HG02973 (cell line): ENCODE data around the gene STAT4.

ENCODE experiments used
- ATAC-seq: cut with Tn5 transposase; IDR thresholded peaks from one replicate; pipeline ENCODE4 v1.9.1; 2021; ENCODE audit warnings: moderate library complexity; ENCODE audit not compliant: unreplicated experiment

STAT4 gene

DNA sequence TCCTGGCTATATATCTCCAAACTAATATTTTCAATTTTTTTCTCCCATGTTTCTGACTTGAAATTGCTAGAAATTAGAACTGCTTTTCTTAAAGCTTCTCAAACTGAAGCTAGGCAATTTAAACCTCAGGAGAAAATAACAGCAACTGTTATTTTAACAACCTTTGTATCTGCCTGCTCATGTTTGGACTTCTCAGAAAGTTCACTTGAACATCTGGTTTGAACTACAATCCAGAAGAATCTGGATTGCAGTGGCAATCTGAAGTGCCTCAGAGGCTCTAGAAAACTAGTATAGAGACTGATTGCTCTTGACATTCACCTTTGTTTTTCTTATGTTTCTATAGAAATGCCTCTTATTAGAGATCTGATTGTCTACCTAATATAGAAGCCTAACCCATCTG is 64.1 kb downstream of the STAT4 start:
- ATAC-seq, result no peak

DNA sequence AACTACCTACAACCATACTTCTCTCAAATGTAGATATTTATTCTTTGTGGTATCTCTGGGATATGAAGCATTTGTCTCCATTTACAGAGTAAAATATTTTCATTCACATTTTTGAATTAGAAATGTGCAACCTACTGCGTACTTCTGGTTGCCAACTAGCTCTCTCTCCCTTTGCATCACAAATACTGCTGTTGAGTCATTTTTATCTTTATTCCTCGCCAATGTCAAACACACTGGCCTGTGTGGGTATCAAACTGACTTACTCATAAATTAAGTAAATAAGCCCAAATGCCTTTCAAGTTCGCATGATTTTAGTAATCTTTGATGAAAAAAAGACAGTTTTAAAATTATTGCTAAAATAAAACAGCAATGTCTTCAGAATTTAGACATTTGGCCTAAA is 67.3 kb downstream of the STAT4 start:
- ATAC-seq, result no peak

GRCh38 chr2:191082321-191082720 is 68.5 kb downstream of the STAT4 start:
- ATAC-seq, result no peak

GRCh38 chr2:191081411-191082155 is 69.2 kb downstream of the STAT4 start:
- no peak for ATAC-seq

GRCh38 chr2:191078165-191078867 is 72.5 kb downstream of the STAT4 start:
- peak; percentile 81 for ATAC-seq

DNA sequence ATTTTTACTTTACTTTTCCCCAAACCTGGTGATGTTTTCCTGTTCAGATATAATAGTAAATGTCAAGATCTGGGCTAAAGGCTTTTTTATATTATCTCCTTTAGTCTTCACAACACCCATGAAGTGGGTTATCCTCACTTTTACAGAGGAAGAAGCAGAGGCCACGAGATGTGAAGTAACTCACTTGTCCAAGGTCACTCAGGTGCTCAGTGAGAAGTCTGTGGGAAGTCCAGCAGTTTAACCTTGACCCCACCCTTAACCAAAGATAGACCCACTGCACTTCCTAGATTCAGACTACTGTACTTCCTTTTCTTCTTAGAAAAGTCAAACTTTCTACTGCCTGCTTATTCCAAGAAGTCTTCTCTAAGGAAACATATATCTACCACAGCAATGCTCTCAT is 80.5 kb downstream of the STAT4 start:
- no peak for ATAC-seq

- ATAC-seq, result no peak
Observed at GRCh38 chr2:191069606-191070005, 81.2 kb downstream of the STAT4 start.

DNA sequence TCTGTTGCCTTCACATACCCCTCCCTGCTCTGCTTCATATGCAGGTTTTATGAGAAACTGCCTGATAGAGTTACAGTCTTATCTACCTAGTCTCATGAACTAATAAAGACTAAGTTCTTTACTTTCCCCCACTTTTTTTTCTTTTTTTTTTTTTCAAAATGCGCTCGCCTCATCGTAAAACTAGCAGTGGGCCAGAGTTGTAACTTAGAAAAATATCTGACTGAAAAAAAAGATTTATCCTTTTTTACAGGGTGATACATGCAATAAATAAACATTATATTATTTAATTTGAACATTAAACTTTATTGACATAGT is 83.9 kb downstream of the STAT4 start:
- ATAC-seq, result no peak

GRCh38 chr2:191066197-191066918 is 84.4 kb downstream of the STAT4 start:
- ATAC-seq, result no peak

- no peak for ATAC-seq
Observed at GRCh38 chr2:191065785-191066184, 85.0 kb downstream of the STAT4 start.

- no peak for ATAC-seq
Observed at GRCh38 chr2:191064590-191064989, 86.2 kb downstream of the STAT4 start.

DNA sequence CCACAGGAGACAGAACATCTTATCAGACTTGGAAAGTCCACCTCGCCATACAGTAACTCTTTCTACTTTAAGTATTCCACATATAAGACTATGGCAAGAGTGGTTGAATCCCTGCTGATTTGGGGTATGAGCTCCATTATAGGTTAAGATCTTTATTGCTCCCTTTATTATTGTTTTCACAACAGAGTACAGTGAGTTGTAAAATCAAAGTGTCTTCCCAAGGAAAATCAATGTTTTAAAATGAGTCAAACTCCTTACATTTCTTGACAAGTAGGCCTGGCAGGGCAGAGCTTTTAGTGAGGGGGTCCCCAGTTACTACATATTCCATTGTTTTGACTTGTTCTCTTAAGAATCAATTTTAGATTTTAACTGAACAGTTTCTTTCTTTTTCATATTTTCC is 87.2 kb downstream of the STAT4 start:
- no peak for ATAC-seq

DNA sequence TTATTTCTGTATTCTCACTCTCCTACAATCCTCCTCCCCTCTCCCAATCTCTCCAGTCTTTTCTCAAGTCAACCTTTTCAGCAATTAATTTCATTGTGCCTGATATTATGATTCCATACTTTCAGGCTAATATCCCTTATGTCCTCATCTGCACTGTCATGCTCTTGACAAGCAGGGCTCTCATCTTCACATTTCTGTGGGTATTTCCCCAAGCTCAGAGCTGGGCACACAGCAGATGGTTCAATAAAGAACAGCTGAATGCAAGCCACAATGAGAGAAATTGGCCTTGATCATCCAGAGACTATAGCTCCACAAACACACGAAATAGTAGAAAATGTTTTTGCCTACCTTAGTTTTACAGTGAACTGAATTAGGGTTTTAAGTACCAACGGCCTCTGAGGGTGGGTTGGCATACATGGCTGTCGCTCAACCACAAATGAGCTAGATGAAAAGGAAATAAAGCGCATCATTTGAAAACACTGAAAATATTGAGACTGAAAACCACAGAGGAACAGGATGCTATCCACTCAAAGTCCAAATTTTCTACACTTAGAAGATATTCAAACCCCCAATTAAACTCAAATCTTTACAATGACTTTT is 89.3 kb downstream of the STAT4 start:
- ATAC-seq, result no peak

GRCh38 chr2:191059308-191059707 is 91.5 kb downstream of the STAT4 start:
- ATAC-seq, result no peak

- ATAC-seq, result no peak
Observed at GRCh38 chr2:191056228-191056627, 94.6 kb downstream of the STAT4 start.

- ATAC-seq, result no peak
Observed at GRCh38 chr2:191053256-191053655, 97.5 kb downstream of the STAT4 start.

DNA sequence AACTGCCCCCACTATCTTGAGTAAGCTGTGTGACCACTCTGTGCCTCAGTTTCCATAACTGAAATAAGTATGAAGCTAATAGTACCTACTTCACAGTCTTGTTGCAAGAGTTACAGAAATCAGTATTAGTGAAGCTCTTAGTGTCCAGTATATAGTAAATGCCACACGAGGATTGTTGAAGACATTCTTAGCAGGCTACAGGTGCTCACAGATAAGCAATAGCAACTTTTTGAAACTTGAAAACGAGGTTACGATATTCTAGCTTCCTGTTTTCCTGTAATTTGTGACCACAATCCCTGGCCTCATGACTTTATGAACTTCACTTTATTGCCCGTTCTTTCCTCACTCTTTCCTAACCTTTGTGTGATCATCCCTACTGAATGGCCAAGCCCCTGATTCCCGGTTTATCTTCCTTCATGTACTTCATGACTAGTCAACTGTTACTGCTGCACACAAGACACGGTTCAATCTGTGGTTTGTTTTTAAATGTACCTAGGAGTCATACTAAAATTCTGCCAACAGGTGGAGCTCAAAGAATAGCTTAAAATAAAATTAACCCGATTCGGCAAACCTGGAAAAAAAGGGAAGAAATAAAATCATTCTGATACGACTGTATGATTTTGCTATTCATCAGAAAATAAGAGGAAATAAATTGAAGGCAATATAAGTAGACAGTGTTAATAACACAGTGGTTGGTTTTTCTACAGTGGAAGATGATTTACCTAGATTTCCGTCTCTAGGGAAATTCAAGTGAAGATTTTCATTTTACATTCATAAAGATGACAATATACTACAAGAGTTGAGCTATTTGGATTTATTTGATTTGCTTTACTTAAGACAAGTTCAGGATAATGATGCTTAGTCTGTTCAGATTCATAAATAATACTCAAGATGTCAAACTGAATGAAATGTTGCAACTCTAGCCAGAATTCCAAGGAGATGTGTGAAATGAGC is 98.7 kb downstream of the STAT4 start:
- no peak for ATAC-seq

DNA sequence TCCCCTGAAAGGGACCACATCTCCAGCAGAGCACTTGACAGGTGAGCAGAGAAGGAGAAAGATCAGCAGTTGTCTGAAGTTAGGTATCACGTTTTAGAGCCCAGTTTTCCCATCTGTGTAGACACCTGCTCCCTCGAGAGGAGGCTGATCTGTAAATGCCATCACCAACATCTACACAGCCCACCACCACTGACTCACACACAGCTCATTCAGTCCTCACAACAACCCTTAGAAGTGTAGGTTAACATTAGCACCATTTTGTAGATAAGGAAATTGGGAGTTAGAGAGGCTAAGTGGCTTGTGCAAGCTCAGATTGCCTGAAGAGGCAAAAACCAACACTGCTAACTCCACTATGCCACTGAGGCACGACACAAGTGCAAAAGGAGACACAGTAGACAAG is 99.6 kb downstream of the STAT4 start:
- no peak for ATAC-seq

DNA sequence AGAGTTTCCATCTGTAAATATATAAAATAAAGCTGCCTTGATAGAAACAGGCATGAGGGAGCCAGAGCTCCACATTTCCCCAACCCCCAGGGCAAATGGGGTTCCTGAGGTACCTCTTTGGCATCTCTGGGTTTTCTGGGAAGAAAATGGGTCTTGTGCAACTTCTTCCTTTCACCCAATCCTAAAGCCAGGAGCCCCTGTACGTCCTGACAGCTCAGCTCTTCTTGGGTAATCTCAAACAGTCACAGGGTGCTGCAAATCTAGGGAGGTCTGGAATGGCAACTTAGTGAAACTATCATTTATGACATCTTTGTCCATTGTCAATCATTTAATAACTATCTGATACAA is 100.2 kb downstream of the STAT4 start:
- no peak for ATAC-seq

GRCh38 chr2:191049728-191050639 is 100.8 kb downstream of the STAT4 start:
- peak; percentile 74 for ATAC-seq
